Measurements from ENCODE around the gene PRKAA2. TPM values are rescaled to one million over a fixed set of nuclear protein-coding genes. Genes with fewer than 3 reads are reported as not detected.

Gene PRKAA2
- total RNA-seq, 1 experiment from 2014 or later = 11.1 TPM

DNA sequence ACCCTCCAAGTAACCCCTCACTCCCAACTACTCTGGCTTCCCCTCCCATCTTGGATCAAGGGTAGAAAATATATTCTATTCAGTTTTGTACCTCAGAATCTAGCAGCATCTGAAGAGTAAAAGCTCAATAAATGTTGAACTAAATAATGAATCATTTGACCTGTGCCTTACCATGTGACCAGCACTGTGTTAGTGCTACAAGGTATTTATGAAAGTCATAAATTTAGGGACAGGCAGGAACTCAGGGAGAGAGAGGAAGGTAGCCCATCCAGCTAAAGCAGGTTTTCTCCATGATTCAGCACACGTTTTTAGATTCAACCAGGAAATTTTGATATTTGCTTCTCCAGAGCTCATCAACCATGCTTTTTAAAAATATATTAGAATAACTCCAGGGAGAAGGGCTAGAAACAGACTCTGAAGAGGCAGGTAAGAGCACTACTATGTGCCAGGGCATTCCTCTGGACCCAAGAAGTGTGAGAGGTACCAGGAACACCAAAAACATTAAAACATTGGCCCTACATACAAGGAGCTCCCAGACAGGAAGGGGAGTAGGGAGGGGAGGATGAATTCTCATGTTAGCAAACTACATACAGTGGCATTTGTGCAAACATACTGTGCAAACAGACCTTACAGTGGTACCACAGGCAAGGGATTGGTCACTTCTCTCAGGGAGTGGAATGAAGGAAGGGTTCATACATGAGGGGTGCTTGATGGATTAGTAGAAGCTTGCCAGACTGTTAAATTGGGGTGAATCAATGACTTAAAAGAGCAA lies 109.8 kb downstream of the PRKAA2 start:
- CTCF ChIA-PET = no interaction called here
- H3K36me3 ChIP-seq (ENCODE audit: control insufficient read depth, insufficient read depth, low read length) = no peaks in the 10 kb centered on the region
- POLR2A ChIA-PET = no interaction called here
- H3K27ac ChIP-seq (ENCODE audit: low read length) = no peak overlapping the region
- TF ChIP-seq TCF7L2 (IDR thresholded peaks at IDR 0.05; ENCODE audit: low read depth, low read length) = no peak
- no peak for TF ChIP-seq CTCF (IDR thresholded peaks at IDR 0.05)
- no peak for TF ChIP-seq POLR2AphosphoS5 (IDR thresholded peaks at IDR 0.05; ENCODE audit: low read depth, low read length)
- no peak for TF ChIP-seq REST (IDR thresholded peaks at IDR 0.05; ENCODE audit: insufficient read depth in 1 of 2, low read depth in 2 of 2, low read length in 1 of 2)
- TF ChIP-seq SIN3A (IDR thresholded peaks at IDR 0.05; ENCODE audit: borderline replicate concordance, insufficient read depth, low read depth, low read length) = no peak
- no peak for ATAC-seq
- H3K27me3 ChIP-seq (ENCODE audit: control insufficient read depth, insufficient read depth, low read length) = peaks cover 4% of the 10 kb centered on the region; the same call in 1 of the 2 replicates
- in situ Hi-C loops (cut with HindIII; ENCODE audit: low pct_unique_long_range_greater_than_20kb, low sequenced_read_pairs) = no loop called here
- DNase-seq (ENCODE audit: low read depth, low spot score) = no peak
- no TSS peak for BruUV-seq (replicated peaks)
- no peaks in the 10 kb centered on the region for H3K9me3 ChIP-seq (ENCODE audit: control insufficient read depth, insufficient read depth, low read depth, low read length)
- intact Hi-C loops (cut with micrococcal nuclease; ENCODE audit: unreplicated experiment) = no loop called here
- H3K4me3 ChIP-seq (ENCODE audit: low read depth in 2 of 2, low read length in 2 of 2) = no peak overlapping the region
- no peaks in the 10 kb centered on the region for H3K4me1 ChIP-seq (ENCODE audit: control insufficient read depth, insufficient read depth, low read length)

- no peak overlapping the region for H3K27ac ChIP-seq (ENCODE audit: low read length)
- ATAC-seq = no peak
- ChIA-PET POLR2A (no interaction called here), CTCF (no interaction called here)
- no peak for DNase-seq (ENCODE audit: low read depth, low spot score)
- TF ChIP-seq POLR2AphosphoS5 (IDR thresholded peaks at IDR 0.05; ENCODE audit: low read depth, low read length) = no peak
- TF ChIP-seq CTCF (IDR thresholded peaks at IDR 0.05) = no peak
- no peak for TF ChIP-seq TCF7L2 (IDR thresholded peaks at IDR 0.05; ENCODE audit: low read depth, low read length)
- TF ChIP-seq REST (IDR thresholded peaks at IDR 0.05; ENCODE audit: insufficient read depth in 1 of 2, low read depth in 2 of 2, low read length in 1 of 2) = no peak
- TF ChIP-seq SIN3A (IDR thresholded peaks at IDR 0.05; ENCODE audit: borderline replicate concordance, insufficient read depth, low read depth, low read length) = no peak
- H3K4me3 ChIP-seq (ENCODE audit: low read depth in 2 of 2, low read length in 2 of 2) = no peak overlapping the region
- no peaks in the 10 kb centered on the region for H3K4me1 ChIP-seq (ENCODE audit: control insufficient read depth, insufficient read depth, low read length)
- no peaks in the 10 kb centered on the region for H3K9me3 ChIP-seq (ENCODE audit: control insufficient read depth, insufficient read depth, low read depth, low read length)
- no peaks in the 10 kb centered on the region for H3K36me3 ChIP-seq (ENCODE audit: control insufficient read depth, insufficient read depth, low read length)
- in situ Hi-C loops (cut with HindIII; ENCODE audit: low pct_unique_long_range_greater_than_20kb, low sequenced_read_pairs) (no loop called here), intact Hi-C loops (cut with micrococcal nuclease; ENCODE audit: unreplicated experiment) (no loop called here)
- H3K27me3 ChIP-seq (ENCODE audit: control insufficient read depth, insufficient read depth, low read length) = peaks cover 4% of the 10 kb centered on the region; the same call in 1 of the 2 replicates
- no TSS peak for BruUV-seq (replicated peaks)
Observed at GRCh38 chr1:56755911-56756310, 110.8 kb downstream of the PRKAA2 start.

Data from Panc1 (cell line).